H1 (cell line): ENCODE measurements around the gene SNTG2. TPM values are rescaled to one million over a fixed set of nuclear protein-coding genes. Genes with fewer than 3 reads are reported as not detected.

Source experiments
- CTCF ChIA-PET: fragments of 300-600 bp; sonication (Branson Sonifier 250); formaldehyde crosslinking; loops from one replicate; lab custom pipeline; 2021; ENCODE audit not compliant: partially characterized antibody; lab: Charles Lee
- POLR2A ChIA-PET: fragments of 300-600 bp; sonication (Branson Sonifier 250); formaldehyde crosslinking; loops from one replicate; lab custom pipeline; 2021; ENCODE audit warnings: inconsistent platforms; ENCODE audit not compliant: partially characterized antibody; lab: Charles Lee
- DNase-seq, 2 experiments: peaks; one replicate each; pipeline versions ENCODE4 v3.0.0 to v3.0.0-alpha.2; 2010 to 2022; ENCODE audit warnings: low spot score in 2 of 2, low read depth in 1 of 2, mixed read lengths in 1 of 2
- FAIRE-seq: peaks from 2 replicates; lab custom pipeline; 2011; peaks lifted over from hg19 to GRCh38; lab: Jason Lieb, UNC
- H2AFZ ChIP-seq: 2 replicates; pipeline ENCODE4 v1.8.1; 2012; ENCODE audit warnings: low read length, inconsistent platforms
- H2AK5ac ChIP-seq: 2 replicates; pipeline ENCODE4 v1.6.1; 2013; ENCODE audit warnings: low read depth, low read length
- H2BK120ac ChIP-seq: replicated peaks from 2 replicates; pipeline ENCODE3; 2013; ENCODE audit warnings: low read depth, low read length, inconsistent platforms
- H2BK12ac ChIP-seq: 2 replicates; pipeline ENCODE4 v1.6.1; 2013; ENCODE audit warnings: low read depth, low read length
- H2BK15ac ChIP-seq: 2 replicates; pipeline ENCODE4 v1.6.1; 2013; ENCODE audit warnings: low read length
- H2BK20ac ChIP-seq: 2 replicates; pipeline ENCODE4 v1.6.1; 2013; ENCODE audit warnings: low read length
- H2BK5ac ChIP-seq: 2 replicates; pipeline ENCODE4 v1.6.1; 2013; ENCODE audit warnings: low read depth, low read length
- H3K14ac ChIP-seq: 2 replicates; pipeline ENCODE4 v1.6.1; 2013; ENCODE audit warnings: inconsistent platforms; ENCODE audit not compliant: insufficient read length
- H3K18ac ChIP-seq: 2 replicates; pipeline ENCODE4 v1.6.1; 2013; ENCODE audit warnings: low read length; ENCODE audit errors: extremely low read depth
- H3K23ac ChIP-seq: 2 replicates; pipeline ENCODE4 v1.6.1; 2013; ENCODE audit warnings: inconsistent platforms; ENCODE audit not compliant: insufficient read length
- H3K23me2 ChIP-seq: 2 replicates; pipeline ENCODE4 v1.6.1; 2013; ENCODE audit warnings: low read depth, low read length
- H3K27ac ChIP-seq: 2 replicates; pipeline ENCODE4 v1.6.1; 2011; ENCODE audit warnings: low read depth, low read length, inconsistent platforms
- H3K27me3 ChIP-seq, 4 experiments: replicated peaks in 1 of 4; 1 replicate in 1 of 4; 2 replicates in 3 of 4; pipeline versions ENCODE4 v1.6.1 to v1.8.1; 2011 to 2013; ENCODE audit warnings: low read length in 3 of 4, mild to moderate bottlenecking in 3 of 4, inconsistent platforms in 2 of 4, mixed read lengths in 2 of 4, moderate library complexity in 1 of 4; ENCODE audit not compliant: control insufficient read depth in 3 of 4, insufficient read depth in 3 of 4; ENCODE audit errors: extremely low read depth in 1 of 4
- H3K36me3 ChIP-seq, 4 experiments: 2 replicates each; pipeline versions ENCODE4 v1.6.1 to v1.8.1; 2011 to 2013; ENCODE audit warnings: mild to moderate bottlenecking in 4 of 4, low read length in 3 of 4, moderate library complexity in 2 of 4, control low read depth in 1 of 4, inconsistent platforms in 1 of 4; ENCODE audit not compliant: insufficient read depth in 4 of 4, control insufficient read depth in 2 of 4
- H3K4ac ChIP-seq: replicated peaks from 2 replicates; pipeline ENCODE3; 2013; ENCODE audit warnings: low read length, low read depth, mixed read lengths, inconsistent platforms; ENCODE audit not compliant: insufficient read length
- H3K4me1 ChIP-seq, 4 experiments: replicated peaks in 1 of 4; 1 replicate in 1 of 4; 2 replicates in 3 of 4; pipeline versions ENCODE4 v1.6.1 to v1.8.1; 2011 to 2013; ENCODE audit warnings: low read length in 3 of 4, inconsistent platforms in 2 of 4, mixed read lengths in 1 of 4; ENCODE audit not compliant: insufficient read depth in 4 of 4, control insufficient read depth in 3 of 4
- H3K4me2 ChIP-seq, 2 experiments: 2 replicates each; pipeline versions ENCODE4 v1.6.1 to v1.8.1; 2011 to 2013; ENCODE audit warnings: low read depth in 2 of 2, low read length in 2 of 2, control low read depth in 1 of 2, inconsistent platforms in 1 of 2, mild to moderate bottlenecking in 1 of 2; ENCODE audit not compliant: insufficient read depth in 1 of 2
- H3K4me3 ChIP-seq, 4 experiments: fragments of 200-600, 300-600 bp in 1 of 4; sonication (generic), shearing (Covaris generic), sonication (Bioruptor Twin) in 1 of 4; 2 replicates each; pipeline versions ENCODE4 v1.5.1 to v1.8.1; 2011 to 2016; ENCODE audit warnings: low read length in 4 of 4, low read depth in 3 of 4, control low read depth in 2 of 4, inconsistent platforms in 2 of 4, mild to moderate bottlenecking in 2 of 4, mixed read lengths in 1 of 4, moderate library complexity in 1 of 4; ENCODE audit not compliant: insufficient read depth in 2 of 4; ENCODE audit errors: extremely low read depth in 1 of 4
- H3K56ac ChIP-seq: replicated peaks from 2 replicates; pipeline ENCODE3; 2013; ENCODE audit warnings: low read depth, mild to moderate bottlenecking, mixed read lengths, low read length, inconsistent platforms; ENCODE audit not compliant: insufficient read length
- H3K79me1 ChIP-seq: 2 replicates; pipeline ENCODE4 v1.6.1; 2013; ENCODE audit warnings: low read depth, low read length, control low read depth
- H3K79me2 ChIP-seq, 2 experiments: 2 replicates each; pipeline versions ENCODE4 v1.6.1 to v1.8.1; 2012 to 2013; ENCODE audit warnings: low read length in 2 of 2, mild to moderate bottlenecking in 2 of 2, inconsistent platforms in 1 of 2; ENCODE audit not compliant: insufficient read depth in 2 of 2, control insufficient read depth in 1 of 2
- H3K9ac ChIP-seq, 4 experiments: replicated peaks in 1 of 4; 1 replicate in 1 of 4; 2 replicates in 3 of 4; pipeline versions ENCODE4 v1.6.1 to v1.8.1; 2011 to 2013; ENCODE audit warnings: low read depth in 3 of 4, low read length in 3 of 4, control low read depth in 2 of 4, mild to moderate bottlenecking in 2 of 4, moderate library complexity in 2 of 4, inconsistent platforms in 1 of 4; ENCODE audit errors: extremely low read depth in 1 of 4
- H3K9me3 ChIP-seq, 2 experiments: 2 replicates each; pipeline versions ENCODE4 v1.6.1 to v1.8.1; 2012 to 2013; ENCODE audit warnings: mild to moderate bottlenecking in 2 of 2, moderate library complexity in 2 of 2, control low read depth in 1 of 2, inconsistent platforms in 1 of 2, low read depth in 1 of 2, low read length in 1 of 2, mixed read lengths in 1 of 2; ENCODE audit not compliant: insufficient read depth in 2 of 2
- H4K20me1 ChIP-seq, 2 experiments: replicated peaks in 1 of 2; 2 replicates each; pipeline versions ENCODE3 to v1.8.1; 2011 to 2013; ENCODE audit warnings: inconsistent platforms in 2 of 2, low read length in 2 of 2, mild to moderate bottlenecking in 1 of 2; ENCODE audit not compliant: insufficient read depth in 2 of 2, control insufficient read depth in 1 of 2
- H4K5ac ChIP-seq: 2 replicates; pipeline ENCODE4 v1.6.1; 2013; ENCODE audit warnings: low read length, low read depth, mixed read lengths, inconsistent platforms; ENCODE audit not compliant: insufficient read length
- H4K8ac ChIP-seq: 2 replicates; pipeline ENCODE4 v1.8.0; 2013; ENCODE audit warnings: mild to moderate bottlenecking, moderate library complexity, low read length, inconsistent platforms; ENCODE audit not compliant: insufficient read depth; ENCODE audit errors: extremely low read depth
- H4K91ac ChIP-seq: replicated peaks from 2 replicates; pipeline ENCODE3; 2013; ENCODE audit warnings: low read length, mixed read lengths, inconsistent platforms; ENCODE audit not compliant: insufficient read length
- ASH2L ChIP-seq: fragments of 200-600, 300-600 bp; sonication (generic); IDR thresholded peaks from one replicate; pipeline ENCODE4 v1.7.1; 2017; ENCODE audit warnings: low read length
- BCL11A ChIP-seq, 2 experiments: IDR thresholded peaks; one replicate each; pipeline ENCODE4 v1.6.1; 2011; ENCODE audit warnings: low read depth in 2 of 2, low read length in 2 of 2, mild to moderate bottlenecking in 2 of 2
- EZH2 ChIP-seq: fragments of 200-600 bp; sonication (generic); IDR thresholded peaks from 2 replicates; pipeline ENCODE4 v1.7.1; 2012; ENCODE audit warnings: low read depth, mild to moderate bottlenecking, moderate library complexity, low read length, inconsistent platforms; ENCODE audit not compliant: severe bottlenecking
- GTF2F1 ChIP-seq: IDR thresholded peaks from 2 replicates; pipeline ENCODE4 v1.6.1; 2012; ENCODE audit warnings: low read depth, low read length, improper control_type of control experiment, borderline replicate concordance
- KDM1A ChIP-seq: fragments of 200-600, 300-600 bp; sonication (generic); IDR thresholded peaks from 2 replicates; pipeline ENCODE4 v1.7.1; 2016; ENCODE audit warnings: mild to moderate bottlenecking, low read length, borderline replicate concordance
- NRF1 ChIP-seq: IDR thresholded peaks from 2 replicates; pipeline ENCODE4 v1.6.1; 2011; ENCODE audit warnings: mild to moderate bottlenecking, low read depth, low read length, improper control_type of control experiment
- POLR2A ChIP-seq, 2 experiments: IDR thresholded peaks; 1 replicate in 1 of 2; 2 replicates in 1 of 2; pipeline ENCODE4 v1.6.1; 2011; ENCODE audit warnings: low read depth in 2 of 2, low read length in 2 of 2, mild to moderate bottlenecking in 2 of 2; ENCODE audit errors: control extremely low read depth in 1 of 2
- RNF2 ChIP-seq: fragments of 200-900, 300-1000 bp; sonication (generic); IDR thresholded peaks from 2 replicates; pipeline ENCODE4 v1.7.1; 2016; ENCODE audit warnings: borderline replicate concordance, low read depth, mild to moderate bottlenecking, antibody characterized with exemption, low read length; ENCODE audit not compliant: poor library complexity, severe bottlenecking; ENCODE audit errors: missing control alignments
- RXRA ChIP-seq: IDR thresholded peaks from 2 replicates; pipeline ENCODE4 v1.6.1; 2011; ENCODE audit warnings: low read depth, mild to moderate bottlenecking, low read length, moderate library complexity; ENCODE audit not compliant: insufficient read depth
- SP1 ChIP-seq: IDR thresholded peaks from 2 replicates; pipeline ENCODE4 v1.6.1; 2011; ENCODE audit warnings: low read depth, low read length
- SUZ12 ChIP-seq: fragments of 200-600 bp; sonication (generic); IDR thresholded peaks from 2 replicates; pipeline ENCODE4 v1.6.1; 2012; ENCODE audit warnings: mild to moderate bottlenecking, inconsistent platforms, low read length, moderate library complexity, mixed read lengths
- TAF7 ChIP-seq: optimal IDR thresholded peaks from 2 replicates; pipeline ENCODE3; 2011; ENCODE audit warnings: low read depth, mild to moderate bottlenecking, inconsistent platforms, low read length, moderate library complexity, borderline replicate concordance
- TCF12 ChIP-seq: IDR thresholded peaks from 2 replicates; pipeline ENCODE4 v1.6.1; 2011; ENCODE audit warnings: low read depth, mild to moderate bottlenecking, low read length
- WGBS, 2 experiments: shearing (Covaris generic) in 1 of 2; methylation state at CpG; one replicate each; pipeline versions ENCODE4 v1.1.6 to v1.1.7; 2013 to 2015; ENCODE audit warnings: low lambda C conversion rate in 2 of 2, mixed read lengths in 2 of 2, inconsistent platforms in 1 of 2, low coverage in 1 of 2, missing lambda C conversion rate in 1 of 2; ENCODE audit not compliant: insufficient replicate concordance in 2 of 2, insufficient coverage in 1 of 2, insufficient read length in 1 of 2; ENCODE audit errors: extremely low coverage in 1 of 2, missing lambda C conversion rate in 1 of 2; 5-methylcytosine and 5-hydroxymethylcytosine counted together
- polyA plus RNA-seq, 7 experiments: library from polyadenylated mRNA; depleted of rRNA in 3 of 7; stranded (reverse) in 5 of 7; unstranded in 2 of 7; fragments of >200 nt in 5 of 7; fragments of 200-250 nt in 2 of 7; gene quantifications; 1 replicate in 5 of 7; 2 replicates in 1 of 7; 4 replicates in 1 of 7; pipeline versions ENCODE4 v1.2.1 to v1.2.3, GENCODE V29; 2011 to 2013; ENCODE audit warnings: missing spikeins in 2 of 7, mixed read lengths in 2 of 7
- total RNA-seq: library from RNA; stranded (reverse); fragmentation: NEBNext Ultra II Directional; extraction: Animal tissue kit (Norgen Biotek cat#: 25700); gene quantifications from 2 replicates; pipeline ENCODE4 v1.2.1, GENCODE V29; 2021
- TF ChIP-seq, protein P1 (sequence below): IDR thresholded peaks from 2 replicates; pipeline ENCODE4 v1.6.1; 2012; ENCODE audit warnings: inconsistent platforms

The SNTG2 gene
- total and polyA plus RNA-seq, 2 of the 8 experiments (the other 6 are each of a cell fraction or from before 2014, with no cell fraction given): 6.6 to 18.1 TPM

DNA sequence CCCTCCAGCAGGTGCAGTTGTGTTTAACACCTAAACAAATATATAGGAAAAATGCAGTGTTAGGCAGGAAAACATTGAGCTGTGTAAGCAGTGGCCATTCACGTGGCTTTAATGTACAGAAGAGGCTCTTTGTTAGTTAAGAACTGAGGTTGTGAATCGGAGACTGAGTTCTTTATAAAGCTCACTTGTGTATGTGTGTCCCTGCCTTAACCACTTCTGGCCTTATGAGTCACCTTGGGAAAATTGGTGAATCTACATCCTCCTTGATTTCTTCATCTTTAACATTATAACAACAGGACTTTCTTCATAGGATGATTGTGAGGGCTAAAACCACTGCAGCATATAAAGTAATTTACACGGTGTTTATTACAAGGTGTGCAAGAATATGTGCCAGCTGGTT is 274.3 kb downstream of the SNTG2 start:
- no peak for DNase-seq
- no peak overlapping the region for H2BK12ac ChIP-seq
- H4K91ac ChIP-seq: no peak overlapping the region
- CTCF ChIA-PET: no interaction called here
- POLR2A ChIA-PET: no interaction called here
- 97% methylated on average over 3 of the region's 3 CpGs; no CpG with 5 or more reads in 1 of the 2 experiments for WGBS, 2 experiments
- no peak overlapping the region for H3K18ac ChIP-seq
- peaks cover 0 to 16% of the 10 kb centered on the region in 2 experiments; a peak in 2 of 4 replicates for H3K9me3 ChIP-seq
- H4K20me1 ChIP-seq: peaks cover 0 to 1% of the 10 kb centered on the region in 2 experiments
- peaks cover 0 to 5% (median 0%) of the 10 kb centered on the region in 4 experiments; a peak in 2 of 8 replicates for H3K36me3 ChIP-seq
- H3K27ac ChIP-seq: no peak overlapping the region
- H3K9ac ChIP-seq: no peak overlapping the region
- H4K5ac ChIP-seq: no peak overlapping the region
- H3K56ac ChIP-seq: no peak overlapping the region
- no peak overlapping the region for H2BK15ac ChIP-seq
- no peak overlapping the region for H3K23ac ChIP-seq
- no peak overlapping the region for H2AK5ac ChIP-seq
- TF ChIP-seq ASH2L (no peak), EZH2 (no peak), SUZ12 (no peak), NRF1 (no peak), RNF2 (no peak), RXRA (no peak), TCF12 (no peak), KDM1A (no peak), TAF7 (no peak), BCL11A (IDR thresholded peaks at IDR 0.05; ENCODE audit: low read depth in 2 of 2, low read length in 2 of 2) (no peak), GTF2F1 (no peak), POLR2A (IDR thresholded peaks at IDR 0.05; ENCODE audit: control extremely low read depth in 1 of 2, low read depth in 2 of 2, low read length in 2 of 2) (no peak), SP1 (no peak)
- TF ChIP-seq, protein P1, sequence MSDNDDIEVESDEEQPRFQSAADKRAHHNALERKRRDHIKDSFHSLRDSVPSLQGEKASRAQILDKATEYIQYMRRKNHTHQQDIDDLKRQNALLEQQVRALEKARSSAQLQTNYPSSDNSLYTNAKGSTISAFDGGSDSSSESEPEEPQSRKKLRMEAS: no peak
- H2AFZ ChIP-seq: no peak overlapping the region
- no peak for FAIRE-seq
- no peak overlapping the region for H2BK120ac ChIP-seq
- H3K79me2 ChIP-seq: no peaks in the 10 kb centered on the region
- H3K14ac ChIP-seq: no peak overlapping the region
- no peak overlapping the region for H3K4me2 ChIP-seq
- H3K4me3 ChIP-seq: no peak overlapping the region
- no peaks in the 10 kb centered on the region for H3K4me1 ChIP-seq
- H3K27me3 ChIP-seq: no peaks in the 10 kb centered on the region
- no peak overlapping the region for H3K4ac ChIP-seq
- no peaks in the 10 kb centered on the region for H3K79me1 ChIP-seq
- H3K23me2 ChIP-seq: no peaks in the 10 kb centered on the region
- H4K8ac ChIP-seq: no peak overlapping the region
- H2BK20ac ChIP-seq: no peak overlapping the region
- no peak overlapping the region for H2BK5ac ChIP-seq
